BE2C (cell line): ENCODE data around the gene CAVIN1.

Experiments used
- DNase-seq: peaks from one replicate; pipeline ENCODE4 v3.0.0-alpha.2; 2020
- H3K27me3 ChIP-seq: fragments of 250-450 bp; sonication (Bioruptor Pico); 2 replicates; pipeline ENCODE4 v1.5.1; 2020; ENCODE audit warnings: mild to moderate bottlenecking
- H3K36me3 ChIP-seq: fragments of 250-450 bp; sonication (Bioruptor Pico); 2 replicates; pipeline ENCODE4 v1.5.1; 2020; ENCODE audit warnings: mild to moderate bottlenecking
- H3K4me1 ChIP-seq: fragments of 250-450 bp; sonication (Bioruptor Pico); 2 replicates; pipeline ENCODE4 v1.5.1; 2020
- H3K4me3 ChIP-seq: 2 replicates; pipeline ENCODE4 v1.5.1; 2011; ENCODE audit warnings: low read depth, low read length
- H3K9me3 ChIP-seq: fragments of 250-450 bp; sonication (Bioruptor Pico); 2 replicates; pipeline ENCODE4 v1.5.1; 2020
- CTCF ChIP-seq: IDR thresholded peaks from 2 replicates; pipeline ENCODE4 v1.5.1; 2012; ENCODE audit warnings: mild to moderate bottlenecking, low read depth, low read length

The CAVIN1 gene

GRCh38 chr17:42442196-42442565, 19.1 kb upstream of the CAVIN1 start:
- TF ChIP-seq CTCF: no peak
- Histone ChIP-seq H3K4me3 (no peak overlapping the region), H3K9me3 (no peaks in the 10 kb centered on the region), H3K27me3 (no peaks in the 10 kb centered on the region), H3K4me1 (no peaks in the 10 kb centered on the region), H3K36me3 (no peaks in the 10 kb centered on the region)
- no peak for DNase-seq

GRCh38 chr17:42441371-42442195, 18.5 kb upstream of the CAVIN1 start:
- no peaks in the 10 kb centered on the region for H3K27me3 ChIP-seq
- DNase-seq: no peak
- no peaks in the 10 kb centered on the region for H3K9me3 ChIP-seq
- H3K36me3 ChIP-seq: no peaks in the 10 kb centered on the region
- no peaks in the 10 kb centered on the region for H3K4me1 ChIP-seq
- TF ChIP-seq CTCF: no peak
- no peak overlapping the region for H3K4me3 ChIP-seq

- H3K4me3 ChIP-seq: no peak overlapping the region
- no peaks in the 10 kb centered on the region for H3K4me1 ChIP-seq
- no peaks in the 10 kb centered on the region for H3K36me3 ChIP-seq
- H3K27me3 ChIP-seq: no peaks in the 10 kb centered on the region
- H3K9me3 ChIP-seq: no peaks in the 10 kb centered on the region
- peak; percentile 50 for TF ChIP-seq CTCF
- DNase-seq: peak; percentile 43
Measured at GRCh38 chr17:42438600-42439567, 15.8 kb upstream of the CAVIN1 start.

GRCh38 chr17:42436391-42436790, 13.3 kb upstream of the CAVIN1 start:
- no peaks in the 10 kb centered on the region for H3K36me3 ChIP-seq
- H3K27me3 ChIP-seq: no peaks in the 10 kb centered on the region
- no peak for DNase-seq
- no peaks in the 10 kb centered on the region for H3K9me3 ChIP-seq
- H3K4me1 ChIP-seq: no peaks in the 10 kb centered on the region
- no peak overlapping the region for H3K4me3 ChIP-seq
- no peak for TF ChIP-seq CTCF

GRCh38 chr17:42431758-42432161, 8.7 kb upstream of the CAVIN1 start:
- H3K36me3 ChIP-seq: no peaks in the 10 kb centered on the region
- H3K9me3 ChIP-seq: no peaks in the 10 kb centered on the region; the same call in 1 of the 2 replicates
- TF ChIP-seq CTCF: no peak
- H3K4me3 ChIP-seq: no peak overlapping the region
- H3K27me3 ChIP-seq: peaks cover 6% of the 10 kb centered on the region; the same call in 1 of the 2 replicates
- DNase-seq: no peak
- no peaks in the 10 kb centered on the region for H3K4me1 ChIP-seq
